HG03196 (cell line): ENCODE measurements around the gene HAL.

Experiments used
- ATAC-seq: cut with Tn5 transposase; IDR thresholded peaks from one replicate; pipeline ENCODE4 v1.9.1; 2021; ENCODE audit not compliant: unreplicated experiment

Gene HAL

DNA sequence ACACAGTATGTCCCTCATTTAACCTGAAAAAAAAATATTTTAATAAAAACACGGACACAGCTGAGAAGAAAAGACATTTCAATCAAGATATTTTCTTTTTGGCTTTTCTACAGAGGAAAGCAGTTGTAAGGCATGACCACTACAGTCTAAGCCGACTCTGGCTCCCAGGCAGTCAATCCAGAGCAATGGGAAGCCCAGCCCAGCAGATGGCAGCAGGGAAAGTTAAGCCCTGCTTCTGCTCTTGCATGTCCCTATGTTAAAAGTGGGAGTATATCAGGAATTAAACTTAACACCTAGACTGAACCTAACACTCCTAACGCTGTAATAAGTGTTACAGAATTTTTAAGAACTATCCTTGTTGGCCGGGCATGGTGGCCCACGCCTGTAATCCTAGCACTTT is 19.5 kb upstream of the HAL start:
- ATAC-seq = no peak

DNA sequence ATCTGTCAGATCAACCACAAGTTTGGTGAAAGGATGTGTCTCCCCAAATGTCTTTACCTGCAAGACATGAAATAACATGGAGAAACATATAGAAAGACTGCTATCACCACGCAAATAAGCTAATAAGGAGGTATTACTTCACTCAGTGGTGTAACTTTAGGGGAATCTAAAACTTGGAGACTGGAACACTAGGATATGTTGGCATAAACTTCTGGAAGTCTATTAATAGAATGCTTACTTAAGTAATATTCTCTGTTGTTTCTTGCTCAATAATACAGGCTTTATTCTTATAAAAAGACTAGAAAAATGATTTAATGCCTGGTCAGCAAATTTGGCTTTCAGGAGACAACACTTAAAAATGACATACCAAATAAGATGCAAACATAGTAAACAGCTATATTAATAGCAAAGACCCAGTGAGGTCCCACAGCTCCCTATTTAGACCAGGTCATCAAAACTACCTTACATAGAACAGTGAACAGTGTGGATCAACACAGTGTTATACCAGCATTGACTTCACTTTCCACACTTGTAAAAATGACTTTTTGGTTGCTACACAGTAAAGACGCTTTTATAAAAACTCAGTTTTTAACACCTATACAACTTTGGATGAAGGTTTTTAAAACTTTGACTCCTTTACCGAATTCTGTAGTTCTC is 18.9 kb upstream of the HAL start:
- ATAC-seq = no peak

DNA sequence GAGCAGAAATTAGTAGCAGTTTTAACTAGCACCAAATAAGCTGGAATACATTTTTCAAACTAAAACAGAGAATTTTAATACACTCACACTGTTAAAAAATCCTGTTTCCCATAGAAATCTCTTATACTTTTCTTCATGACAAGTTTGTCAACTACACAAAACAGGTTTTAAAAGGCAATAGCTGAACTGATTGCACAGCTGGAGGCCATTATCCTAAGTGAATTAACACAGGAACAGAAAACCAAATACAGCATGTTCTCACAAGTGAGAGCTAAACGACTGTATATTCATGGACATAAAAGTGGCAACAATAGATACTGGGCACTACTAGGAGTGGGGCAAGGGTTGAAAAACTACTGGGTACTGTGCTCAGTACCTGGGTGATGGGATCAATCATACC is 11.6 kb upstream of the HAL start:
- ATAC-seq = no peak

DNA sequence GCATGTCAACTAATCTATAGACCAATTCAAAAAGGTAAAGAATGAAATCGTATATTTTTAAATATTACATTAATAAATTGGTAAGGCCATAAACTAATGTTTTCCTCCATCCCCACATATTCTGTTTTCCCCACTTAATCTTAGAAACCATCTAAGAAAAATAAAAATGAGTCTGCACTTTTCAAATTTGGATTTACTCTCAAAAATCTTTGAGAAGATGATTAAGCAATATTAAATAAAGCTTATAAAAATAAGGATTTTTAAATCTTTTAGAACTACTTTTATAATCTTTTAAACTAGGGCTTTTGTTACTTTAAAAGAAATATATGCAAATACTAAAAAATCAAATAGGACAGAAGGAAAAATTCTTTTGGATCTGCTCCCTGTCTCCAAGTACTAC is 10.6 kb upstream of the HAL start:
- no peak for ATAC-seq

DNA sequence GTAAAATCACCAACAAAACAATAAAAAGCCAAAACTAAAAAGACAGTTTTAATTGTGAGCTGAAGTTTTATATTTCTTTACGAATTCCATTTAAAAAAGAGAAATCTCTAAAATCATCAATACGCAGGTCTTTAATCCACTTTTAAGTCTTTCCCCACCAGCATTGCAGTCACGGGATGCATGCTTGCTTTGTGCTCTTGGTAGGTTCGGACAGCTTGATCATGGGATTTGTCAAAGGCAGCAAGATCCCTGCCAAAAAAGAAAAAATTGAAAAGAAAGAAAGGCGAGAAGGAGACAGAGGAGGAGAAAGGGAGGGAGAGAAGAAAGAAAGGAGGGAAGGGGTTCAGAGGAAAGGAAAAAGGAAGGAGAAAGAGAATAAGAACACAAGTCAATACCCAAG is 4.7 kb upstream of the HAL start:
- ATAC-seq = no peak

DNA sequence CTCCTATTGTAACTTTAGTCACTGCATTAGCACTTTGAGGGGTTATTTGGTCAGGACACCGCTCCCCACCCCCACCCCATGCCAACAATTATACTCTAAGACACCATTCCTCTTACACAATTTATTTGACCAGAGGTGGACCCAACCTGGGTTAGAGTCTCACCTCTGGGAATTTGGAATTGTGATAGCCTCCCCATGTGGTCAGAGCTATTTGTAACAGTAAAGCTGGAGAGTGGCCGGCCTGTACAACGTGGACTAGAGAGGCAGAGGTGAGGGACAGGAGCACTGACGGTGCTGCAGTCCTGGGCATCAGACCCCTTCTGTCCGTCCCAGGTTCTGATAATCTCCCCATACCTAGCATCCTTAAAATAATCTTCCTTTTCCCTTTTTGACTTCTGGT is 3.3 kb upstream of the HAL start:
- ATAC-seq = no peak

DNA sequence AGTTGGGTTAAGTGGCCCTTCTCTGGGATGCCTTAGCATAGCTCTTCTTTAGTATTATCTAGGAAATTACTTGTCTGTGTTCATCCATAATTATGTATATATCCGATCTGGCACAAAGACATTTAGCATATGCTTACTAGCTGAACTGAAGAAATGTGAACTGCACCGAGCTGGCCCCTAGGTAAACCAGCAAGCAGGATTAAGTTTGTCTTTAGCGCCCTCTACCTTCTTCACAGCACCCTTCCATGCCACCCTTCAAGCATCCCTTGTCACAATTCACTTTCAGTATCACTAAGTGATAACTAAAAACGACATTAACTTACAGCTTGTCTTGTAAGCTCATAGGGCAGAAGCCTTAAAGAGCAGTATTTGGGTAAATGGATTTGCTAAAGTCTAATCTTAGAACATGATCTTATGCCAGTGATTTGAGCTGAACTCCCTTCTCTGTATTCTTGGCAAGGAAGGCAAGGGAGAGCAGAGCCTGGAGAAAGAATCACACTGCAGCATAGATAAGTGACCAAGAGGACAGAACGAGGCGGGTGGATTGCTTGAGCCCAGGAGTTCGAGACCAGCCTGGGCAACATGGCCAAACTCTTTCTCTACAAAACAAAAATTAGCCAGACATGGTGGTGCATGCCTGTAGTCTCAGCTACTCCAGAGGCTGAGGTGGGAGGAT is 2.6 kb upstream of the HAL start:
- ATAC-seq = peak; percentile 75

DNA sequence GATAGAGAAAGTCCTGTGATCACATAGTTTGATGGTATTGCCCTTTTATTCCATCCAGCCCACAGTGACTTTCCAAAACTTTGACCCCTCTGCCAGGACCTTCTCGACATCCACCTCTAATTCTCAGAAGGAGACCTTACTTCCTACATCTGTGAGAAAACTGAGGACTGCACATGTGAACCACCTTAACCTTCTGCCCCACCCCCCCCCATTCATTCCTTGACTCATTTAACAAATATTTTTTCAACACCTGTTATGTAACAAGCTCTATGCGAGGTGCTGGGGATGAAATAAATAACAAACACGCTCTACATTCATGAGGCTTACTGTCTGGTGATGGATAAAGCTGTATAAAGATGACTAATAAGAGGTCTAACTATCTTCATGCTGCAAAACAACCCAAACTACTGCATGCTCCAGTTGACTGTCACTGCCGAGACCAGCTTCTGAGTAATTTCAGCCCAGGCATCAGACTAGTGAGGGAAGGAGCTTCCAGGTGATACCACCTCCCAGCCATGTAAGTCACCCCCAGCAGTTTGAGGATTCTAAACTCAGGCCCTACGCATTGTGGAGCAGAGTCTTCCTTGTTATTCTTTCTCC is 1.9 kb upstream of the HAL start:
- no peak for ATAC-seq

DNA sequence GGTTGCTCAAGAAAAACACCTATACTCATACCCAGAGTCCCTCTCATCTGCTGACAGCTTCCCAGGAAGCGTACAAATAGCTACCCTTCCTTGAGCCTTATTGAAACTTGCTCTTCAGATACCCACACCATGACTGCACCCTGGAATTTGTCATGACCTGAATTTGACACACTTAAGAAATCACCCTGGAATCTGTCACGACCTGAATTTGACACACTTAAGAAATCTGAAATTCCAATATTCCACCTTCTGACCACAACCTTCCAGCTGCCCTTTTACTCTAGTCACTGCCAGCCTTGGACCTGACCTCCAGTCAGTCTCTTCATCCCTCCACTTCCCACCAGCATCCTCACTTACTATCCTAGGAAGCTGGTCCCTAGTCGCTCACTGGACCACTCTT is 1.1 kb upstream of the HAL start:
- ATAC-seq = no peak

DNA sequence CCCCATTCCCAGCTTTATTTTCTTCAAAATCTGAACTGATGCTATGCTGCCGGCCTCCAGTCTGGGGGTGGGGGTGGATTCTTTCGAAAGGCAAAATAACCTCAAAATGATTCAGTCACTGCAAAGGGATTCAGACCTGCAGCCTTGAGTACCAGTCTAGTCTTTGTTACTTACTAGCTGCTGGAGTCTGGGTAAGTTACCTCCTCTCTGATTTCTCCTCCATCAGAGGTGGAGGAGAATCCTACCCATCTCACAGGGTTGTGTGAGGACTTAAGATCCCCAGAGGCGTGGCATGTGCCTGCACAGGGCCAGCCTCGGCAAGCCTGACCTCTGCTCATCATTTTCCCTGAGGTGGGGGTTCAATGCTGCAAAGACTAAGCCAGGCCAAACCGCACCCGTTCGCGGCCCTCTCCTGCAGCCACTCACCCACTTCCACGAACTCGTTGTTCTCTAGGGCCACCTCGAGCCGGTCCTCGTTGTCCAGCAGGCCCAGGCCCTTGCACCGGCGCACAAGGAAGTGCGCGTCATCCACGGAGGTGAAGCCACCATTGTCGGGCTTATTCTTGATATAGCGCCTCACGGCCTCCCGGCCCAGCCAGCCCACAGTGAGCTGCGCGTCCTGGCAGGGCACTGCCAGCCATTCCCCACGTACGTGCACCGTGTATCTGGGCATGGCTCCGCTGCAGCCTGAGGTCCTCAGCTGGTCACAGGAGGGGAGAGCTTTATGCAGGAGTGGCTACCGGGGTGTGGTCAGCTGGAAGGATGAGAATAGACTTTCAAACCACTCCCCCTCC is 709 bp downstream of the HAL start:
- no peak for ATAC-seq

DNA sequence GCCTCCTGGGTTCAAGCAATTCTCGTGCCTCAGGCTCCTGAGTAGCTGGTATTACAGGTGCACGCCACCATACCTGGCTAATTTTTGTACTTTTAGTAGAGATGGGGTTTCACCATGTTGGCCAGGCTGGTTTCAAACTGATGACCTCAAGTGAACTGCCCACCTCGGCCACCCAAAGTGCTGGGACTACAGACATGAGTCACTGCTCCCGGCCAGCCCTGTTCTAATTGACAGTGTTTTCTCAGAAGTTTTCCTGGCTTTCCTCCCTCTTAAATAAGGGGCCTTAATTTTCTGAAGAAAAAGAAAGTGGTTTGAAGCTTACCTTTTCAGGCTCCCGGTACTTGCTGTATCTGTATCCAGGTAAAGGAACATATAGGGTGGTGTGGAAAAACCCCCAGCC is 1.7 kb downstream of the HAL start:
- ATAC-seq = no peak

DNA sequence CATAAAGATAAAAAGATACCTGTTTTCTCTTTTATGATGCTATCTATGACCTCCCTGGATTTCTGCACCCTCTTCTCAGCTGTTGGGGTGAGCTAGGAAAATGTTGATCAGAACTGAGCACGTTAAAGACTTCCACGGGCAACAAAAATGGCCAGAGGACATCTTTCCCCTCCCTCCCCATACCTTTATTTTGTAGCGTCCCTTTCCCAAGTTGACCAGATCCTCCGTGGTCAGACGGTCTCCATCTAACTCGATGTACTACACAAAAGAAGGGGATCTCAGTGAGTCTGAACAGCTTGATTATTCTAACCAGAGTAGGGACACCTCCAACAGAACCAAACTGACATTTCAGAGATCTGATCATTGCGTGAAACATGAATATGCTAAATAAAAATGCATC is 2.2 kb downstream of the HAL start:
- ATAC-seq = no peak

DNA sequence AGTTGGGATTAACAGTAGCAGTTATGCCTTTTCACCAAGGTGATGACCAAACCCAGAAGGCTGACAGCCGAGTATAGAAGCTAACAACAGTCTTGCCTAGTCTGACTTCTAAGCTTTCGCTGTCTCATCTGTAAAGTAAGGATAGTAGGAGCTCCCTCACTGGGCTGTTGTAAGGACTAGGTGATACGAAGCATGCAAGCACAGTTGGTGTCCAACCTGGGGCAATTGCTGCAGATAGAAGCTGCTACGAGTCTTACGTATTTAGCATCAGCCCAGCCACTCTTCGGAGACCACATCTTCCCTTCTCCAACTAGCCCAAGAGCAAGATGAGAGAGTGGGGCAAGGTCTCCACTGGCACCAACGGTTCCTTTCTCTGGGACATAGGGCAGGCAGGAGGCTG is 6.0 kb downstream of the HAL start:
- ATAC-seq = no peak

DNA sequence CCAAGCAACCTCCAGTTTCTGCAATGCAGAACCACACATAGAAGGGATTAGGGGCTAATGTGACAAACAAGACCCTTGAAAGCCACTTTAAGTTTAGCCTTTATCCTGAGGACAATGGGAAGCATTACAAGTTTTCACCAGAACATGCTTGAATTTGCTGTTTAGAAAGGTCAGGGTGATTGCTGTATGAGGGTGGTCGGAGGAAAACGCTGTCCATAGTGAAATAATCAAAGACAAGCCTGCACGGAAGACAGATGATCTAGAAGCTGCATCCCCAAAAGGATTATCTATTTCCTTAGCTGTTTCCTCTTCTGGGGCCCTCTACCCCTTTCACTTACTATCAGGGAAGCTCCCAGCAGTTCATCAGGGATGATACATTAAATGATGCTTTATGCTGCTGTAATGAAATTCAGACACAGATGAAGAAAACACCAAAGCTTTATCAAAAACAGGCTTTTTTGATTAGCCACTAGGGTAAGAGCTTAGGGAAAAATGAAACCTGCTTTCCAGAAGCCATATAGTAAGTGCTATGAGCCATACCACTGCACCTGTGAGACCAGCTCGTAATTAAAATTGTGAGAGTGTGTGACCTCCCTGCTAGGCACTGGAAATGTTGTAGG is 6.5 kb downstream of the HAL start:
- ATAC-seq = no peak

DNA sequence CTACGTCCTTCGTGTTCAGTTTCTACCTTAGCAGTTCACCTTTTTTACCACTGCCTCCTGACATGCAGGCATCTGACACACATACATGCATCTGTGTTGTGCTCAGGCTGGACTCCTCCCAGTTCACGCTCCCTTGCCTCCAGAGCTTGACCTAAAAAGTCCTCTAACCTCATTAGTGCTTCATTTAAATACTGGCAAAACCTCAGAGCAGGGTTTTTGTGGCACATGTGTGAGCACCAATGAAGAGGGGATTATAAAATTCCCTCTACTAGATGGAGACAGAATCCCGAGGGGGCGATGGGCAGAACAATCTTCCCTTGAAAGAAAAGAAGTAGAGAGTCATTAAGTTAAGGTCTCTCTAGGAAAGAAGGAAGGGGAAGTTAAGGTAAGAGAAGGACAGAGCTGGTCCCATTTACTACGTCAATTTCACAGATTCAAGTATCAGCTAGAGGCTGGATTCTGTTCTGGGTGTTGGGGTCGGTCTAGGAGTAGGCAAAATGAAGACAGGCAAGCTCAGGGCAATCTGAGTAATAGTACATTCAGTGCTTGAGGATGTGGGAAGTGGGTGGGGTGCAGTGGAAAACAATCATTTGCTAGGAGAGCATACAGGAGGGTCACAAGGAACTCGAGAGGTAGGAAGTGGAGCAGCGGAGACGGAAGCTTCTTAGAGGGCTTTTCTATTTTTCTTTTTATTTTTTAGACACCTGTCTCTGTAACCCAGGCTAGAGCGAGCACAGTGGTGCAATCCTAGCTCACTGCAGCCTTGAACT is 7.5 kb downstream of the HAL start:
- no peak for ATAC-seq

DNA sequence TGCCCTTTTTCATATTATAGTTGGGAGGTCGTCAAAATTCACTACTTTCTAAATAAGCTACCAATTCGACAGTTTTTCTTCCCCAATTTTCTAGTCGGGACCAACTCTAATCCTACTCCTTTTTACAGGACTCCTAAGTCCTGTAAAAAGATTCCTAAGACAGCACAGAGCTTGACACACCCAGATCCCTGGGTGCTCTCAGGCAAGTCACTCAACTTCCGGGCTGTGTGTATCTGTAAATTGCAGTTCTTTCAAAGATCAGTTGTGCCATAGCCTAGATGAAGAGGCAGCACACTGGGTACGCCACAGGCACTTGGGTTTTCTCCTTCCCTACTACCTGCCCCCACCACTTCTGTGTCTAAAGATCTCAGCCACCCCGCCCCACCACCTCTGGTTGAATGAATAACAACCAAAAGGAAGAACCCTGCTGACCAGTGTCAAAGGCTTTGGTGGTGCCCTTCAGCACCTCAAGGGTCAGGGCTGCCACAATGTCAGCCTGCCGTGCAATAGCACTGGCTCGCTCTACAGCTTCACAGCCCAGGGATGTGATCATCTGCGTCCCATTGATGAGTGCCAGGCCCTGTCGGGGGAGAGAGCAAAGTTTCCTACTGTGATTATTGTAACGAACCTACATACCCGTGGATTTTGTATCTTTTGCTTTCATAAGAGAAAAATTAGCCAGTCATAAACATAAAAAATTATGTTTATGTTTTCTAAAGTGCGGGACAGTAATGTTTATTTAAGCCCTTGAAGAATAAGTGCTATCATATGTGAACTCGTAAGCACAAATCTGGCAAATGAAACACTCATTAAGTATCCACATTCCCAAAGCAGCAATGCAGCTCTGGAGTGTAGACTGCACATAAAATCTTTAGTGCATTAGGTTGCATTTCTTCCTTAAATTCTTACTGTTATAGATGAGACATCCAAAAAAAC is 9.2 kb downstream of the HAL start:
- no peak for ATAC-seq

DNA sequence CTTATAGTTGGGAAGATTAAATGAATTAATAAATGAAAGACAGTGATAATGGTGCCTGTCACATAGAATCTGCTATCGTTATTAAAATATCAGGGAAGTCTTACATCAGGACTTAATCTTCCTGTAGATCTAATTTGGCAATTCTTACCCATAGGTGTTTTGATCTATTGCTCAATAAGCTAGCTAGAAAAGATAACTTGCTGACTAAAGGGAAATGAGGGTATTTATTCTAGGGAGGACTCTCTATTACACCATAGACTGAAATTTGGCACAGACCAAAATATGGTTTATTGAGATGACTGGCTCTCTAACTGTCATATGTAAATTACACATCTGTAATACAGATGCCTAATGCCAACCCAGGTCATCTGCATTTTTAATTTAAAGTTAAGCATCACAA is 11.5 kb downstream of the HAL start:
- no peak for ATAC-seq

DNA sequence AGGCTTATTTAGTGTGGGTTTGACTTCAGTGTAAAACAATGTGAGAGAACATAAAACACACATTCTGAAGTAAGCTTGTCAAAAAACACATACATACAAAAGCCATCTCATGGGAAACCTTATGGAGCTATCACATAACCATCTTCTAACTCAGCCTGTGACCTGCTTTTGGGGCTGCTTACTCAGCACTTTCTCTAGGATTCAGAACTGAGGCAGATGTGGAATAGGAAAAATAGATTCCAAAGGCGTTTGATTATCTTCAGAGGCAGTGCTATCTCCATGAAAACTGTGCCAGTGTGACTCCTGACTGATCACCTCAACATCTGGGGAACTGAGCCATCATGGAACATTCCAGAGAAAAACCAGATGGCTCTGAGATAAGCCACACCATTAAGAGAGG is 13.5 kb downstream of the HAL start:
- ATAC-seq = no peak

DNA sequence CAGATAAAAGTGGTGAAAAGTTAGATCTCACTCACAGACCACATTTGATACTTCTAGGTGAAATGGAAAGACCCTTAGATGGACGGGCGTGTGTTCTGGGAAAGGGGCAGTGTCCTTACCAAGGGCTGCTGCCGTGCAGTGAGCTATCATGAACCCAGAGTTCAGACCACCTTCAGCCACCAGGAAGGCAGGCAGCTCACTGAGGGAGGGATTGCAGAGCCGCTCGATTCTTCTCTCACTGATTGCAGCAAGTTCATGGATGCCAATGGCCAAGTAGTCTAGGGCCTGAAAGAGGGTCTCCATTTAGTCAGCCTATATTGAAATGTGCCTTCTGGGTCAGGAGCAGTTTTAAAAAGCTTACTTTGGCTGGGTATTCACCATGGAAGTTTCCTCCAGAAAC is 15.7 kb downstream of the HAL start:
- no peak for ATAC-seq

DNA sequence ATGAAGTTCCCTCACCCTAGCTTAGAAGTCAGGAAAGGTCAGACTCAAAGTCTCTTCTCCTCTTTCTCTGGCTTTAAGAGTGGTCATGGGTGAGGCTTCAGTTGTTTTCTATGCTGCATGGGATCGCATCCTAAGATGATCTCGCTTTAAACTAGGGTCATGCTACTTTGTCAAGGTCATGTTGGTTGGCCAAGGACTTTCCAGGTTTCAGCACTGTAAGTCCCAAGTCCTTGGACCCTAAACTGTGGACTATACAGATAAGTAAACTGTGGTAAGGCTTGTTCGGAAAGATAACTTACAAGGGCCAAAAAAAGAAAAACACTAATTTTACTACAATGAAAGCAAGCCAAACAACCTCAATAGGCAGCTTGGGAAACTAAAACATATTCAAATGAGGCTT is 17.4 kb downstream of the HAL start:
- no peak for ATAC-seq
